T-cell (primary cell): ENCODE data around the gene C6orf47. TPM values are rescaled to one million over a fixed set of nuclear protein-coding genes. Genes with fewer than 3 reads are reported as not detected.

Experiments used
- ATAC-seq, 4 experiments: fragments of 200-7000 bp in 3 of 4; fragments of 150-1000 bp in 1 of 4; cut with Tn5 transposase; replicated peaks in 1 of 4; 1 replicate in 3 of 4; 2 replicates in 1 of 4; pipeline ENCODE4 v1.10.0; 2021; ENCODE audit warnings: moderate library complexity in 3 of 4, mild to moderate bottlenecking in 2 of 4, moderate number of reproducible peaks in 1 of 4
- CTCF ChIA-PET, 2 donors: fragments of 300-600 bp; sonication (Branson Sonifier 250); formaldehyde crosslinking; loops; one replicate each; lab custom pipeline; 2022; ENCODE audit warnings: antibody characterized with exemption in 2 of 2; lab: Charles Lee
- POLR2A ChIA-PET, 2 donors: fragments of 300-600 bp; sonication (Branson Sonifier 250); formaldehyde crosslinking; loops; one replicate each; lab custom pipeline; 2022; ENCODE audit warnings: antibody characterized with exemption in 2 of 2; lab: Charles Lee
- DNase-seq, 35 experiments: peaks; one replicate each; pipeline versions ENCODE4 v3.0.0 to v3.0.0-alpha.2; 2013 to 2023
- H3K27ac ChIP-seq: one replicate; pipeline ENCODE4 v1.5.1; 2013; ENCODE audit warnings: low read length
- H3K27me3 ChIP-seq, 2 experiments: replicated peaks in 1 of 2; 1 replicate in 1 of 2; 2 replicates in 1 of 2; pipeline versions ENCODE4 v1.6.1 to v1.7.0; 2013; ENCODE audit warnings: low read length in 1 of 2, mixed read lengths in 1 of 2; ENCODE audit not compliant: control insufficient read depth in 2 of 2, insufficient read depth in 2 of 2; ENCODE audit errors: extremely low read depth in 1 of 2
- H3K36me3 ChIP-seq, 2 donors: 1 replicate in 1 of 2; 2 replicates in 1 of 2; pipeline versions ENCODE4 v1.6.1 to v1.7.0; 2013; ENCODE audit warnings: low read length in 1 of 2; ENCODE audit not compliant: control insufficient read depth in 2 of 2, insufficient read depth in 1 of 2; ENCODE audit errors: extremely low read depth in 1 of 2
- H3K4me1 ChIP-seq, 2 experiments: 1 replicate in 1 of 2; 2 replicates in 1 of 2; pipeline versions ENCODE4 v1.6.1 to v1.7.0; 2013; ENCODE audit warnings: low read length in 2 of 2, mixed read lengths in 1 of 2; ENCODE audit not compliant: insufficient read depth in 2 of 2, control insufficient read depth in 1 of 2; ENCODE audit errors: extremely low read depth in 1 of 2
- H3K4me3 ChIP-seq, 2 donors: 1 replicate in 1 of 2; 2 replicates in 1 of 2; pipeline versions ENCODE4 v1.5.1 to v1.7.0; 2013; ENCODE audit warnings: mild to moderate bottlenecking in 2 of 2, low read length in 1 of 2, moderate library complexity in 1 of 2; ENCODE audit not compliant: control insufficient read depth in 1 of 2; ENCODE audit errors: extremely low read depth in 1 of 2
- H3K9me3 ChIP-seq: 2 replicates; pipeline ENCODE4 v1.7.0; 2013
- H3K27ac Mint-ChIP-seq, 2 donors: one replicate each; pipeline ENCODE4 v1.8.0; 2020 to 2021; ENCODE audit warnings: mild to moderate bottlenecking in 2 of 2, mixed read lengths in 2 of 2
- H3K27me3 Mint-ChIP-seq, 2 donors: one replicate each; pipeline ENCODE4 v1.8.0; 2021 to 2022; ENCODE audit warnings: mixed read lengths in 2 of 2
- H3K36me3 Mint-ChIP-seq: one replicate; pipeline ENCODE4 v1.8.0; 2021; ENCODE audit warnings: mixed read lengths
- H3K4me1 Mint-ChIP-seq, 3 donors: one replicate each; pipeline ENCODE4 v1.8.0; 2020 to 2022; ENCODE audit warnings: mixed read lengths in 3 of 3, mild to moderate bottlenecking in 1 of 3
- H3K4me3 Mint-ChIP-seq, 3 donors: one replicate each; pipeline ENCODE4 v1.8.0; 2020 to 2022; ENCODE audit warnings: mild to moderate bottlenecking in 3 of 3, mixed read lengths in 3 of 3, moderate library complexity in 3 of 3
- H3K9me3 Mint-ChIP-seq, 3 donors: one replicate each; pipeline ENCODE4 v1.8.0; 2020 to 2022; ENCODE audit warnings: mixed read lengths in 3 of 3
- WGBS: methylation state at CpG from one replicate; pipeline ENCODE4 v1.1.5; 2013; ENCODE audit warnings: missing lambda C conversion rate; ENCODE audit not compliant: insufficient coverage; 5-methylcytosine and 5-hydroxymethylcytosine counted together
- total RNA-seq, 35 experiments: library from RNA in 6 of 35; stranded (reverse) in 6 of 35; fragments of 120-200 nt in 1 of 35; gene quantifications; one replicate each; pipeline versions ENCODE4 v1.2.1 to v1.2.4 and lab custom pipeline; 2013 to 2026

The C6orf47 gene
- total RNA-seq, 5 donors from 2014 or later (not counting 1 experiment from before 2014, with no cell fraction given), result 16.3 to 36.2 (median 33.4) TPM

- peaks cover 30 to 40% (median 35%) of the 10 kb centered on the region in 3 donors for H3K4me1 Mint-ChIP-seq
- no peaks in the 10 kb centered on the region for H3K27me3 ChIP-seq
- WGBS, result no CpG with 5 or more reads among the region's 3 CpGs
- H3K27ac Mint-ChIP-seq, result peak overlapping the region; percentile 66 to 74
- no peak overlapping the region for H3K27ac ChIP-seq
- peaks cover 9 to 23% of the 10 kb centered on the region in 2 experiments for H3K4me1 ChIP-seq
- no peak overlapping the region for H3K4me3 ChIP-seq
- H3K27me3 Mint-ChIP-seq, result no peaks in the 10 kb centered on the region
- POLR2A ChIA-PET, result interaction anchor here (0.6 kb wide), 2 partner anchors 183 to 318 kb away, joined by 3 to 5 read pairs; no protein-coding TSS in a partner anchor
- ATAC-seq (no peak), DNase-seq (no peak)
- CTCF ChIA-PET, result interaction anchor here in 1 of 2 donors (0.6 kb wide), 1 partner anchor 261 kb away, joined by 3 read pairs; no protein-coding TSS in a partner anchor
- H3K4me3 Mint-ChIP-seq, result no peak overlapping the region
- no peaks in the 10 kb centered on the region for H3K9me3 Mint-ChIP-seq
- H3K9me3 ChIP-seq, result no peaks in the 10 kb centered on the region
- H3K36me3 ChIP-seq, result peaks cover 23 to 48% of the 10 kb centered on the region in 2 donors
- H3K36me3 Mint-ChIP-seq, result peaks cover 29% of the 10 kb centered on the region
These were observed 37.0 kb upstream of the C6orf47 start for GRCh38 chr6:31697555-31697954.

GRCh38 chr6:31693535-31693934 lies 33.0 kb upstream of the C6orf47 start:
- Histone ChIP-seq H3K27me3 (no peaks in the 10 kb centered on the region), H3K36me3 (peaks cover 26 to 79% of the 10 kb centered on the region in 2 donors), H3K4me1 (no peaks in the 10 kb centered on the region), H3K27ac (no peak overlapping the region), H3K4me3 (no peak overlapping the region), H3K9me3 (no peaks in the 10 kb centered on the region)
- peaks cover 48% of the 10 kb centered on the region for H3K36me3 Mint-ChIP-seq
- ChIA-PET POLR2A (no interaction called here), CTCF (interaction anchor here in 1 of 2 donors (0.5 to 0.6 kb wide), 2 partner anchors 424 to 598 kb away, joined by 3 to 4 read pairs; no protein-coding TSS in a partner anchor)
- peak overlapping the region in 1 of 2 donors; percentile 44 for H3K27ac Mint-ChIP-seq
- WGBS, result no CpG with 5 or more reads among the region's 6 CpGs
- DNase-seq (no peak), ATAC-seq (no peak)
- no peak overlapping the region for H3K4me3 Mint-ChIP-seq
- H3K9me3 Mint-ChIP-seq, result no peaks in the 10 kb centered on the region
- H3K4me1 Mint-ChIP-seq, result peaks cover 10 to 12% (median 10%) of the 10 kb centered on the region in 3 donors
- no peaks in the 10 kb centered on the region for H3K27me3 Mint-ChIP-seq

DNA sequence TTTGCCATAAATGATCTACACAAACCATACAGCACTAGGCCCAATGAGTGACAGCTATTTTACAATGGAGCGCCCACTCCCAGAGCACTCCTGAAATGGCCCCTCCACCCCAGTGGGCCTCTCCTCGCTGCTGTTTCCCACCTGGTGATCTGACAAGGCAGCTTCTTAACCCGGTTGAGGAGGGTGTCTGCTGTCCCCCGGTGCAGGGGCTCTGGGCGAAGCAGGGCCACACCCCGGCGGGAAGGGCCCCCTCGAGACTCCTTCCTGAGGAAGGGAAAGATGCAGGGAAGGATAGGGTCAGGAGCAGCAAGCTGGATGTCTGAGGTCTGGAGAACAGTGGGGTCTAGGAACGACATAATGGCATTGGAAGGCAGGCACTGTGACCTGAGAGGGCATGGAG lies 32.3 kb upstream of the C6orf47 start:
- no peak for ATAC-seq
- H3K27me3 ChIP-seq, result no peaks in the 10 kb centered on the region
- Mint-ChIP-seq H3K27me3 (no peaks in the 10 kb centered on the region), H3K27ac (peak overlapping the region in 1 of 2 donors; percentile 44), H3K4me3 (no peak overlapping the region), H3K9me3 (no peaks in the 10 kb centered on the region), H3K4me1 (peaks cover 8% of the 10 kb centered on the region in 3 donors), H3K36me3 (peaks cover 48% of the 10 kb centered on the region)
- no peak overlapping the region for H3K4me3 ChIP-seq
- WGBS, result 93% methylated on average over 9 of the region's 9 CpGs
- H3K9me3 ChIP-seq, result no peaks in the 10 kb centered on the region
- CTCF ChIA-PET, result interaction anchor here in 1 of 2 donors (0.6 kb wide), 1 partner anchor 597 kb away, joined by 4 read pairs; no protein-coding TSS in a partner anchor
- DNase-seq, result no peak
- H3K4me1 ChIP-seq, result no peaks in the 10 kb centered on the region
- peaks cover 26 to 85% of the 10 kb centered on the region in 2 donors for H3K36me3 ChIP-seq
- POLR2A ChIA-PET, result no interaction called here
- no peak overlapping the region for H3K27ac ChIP-seq

GRCh38 chr6:31692353-31692752 lies 31.8 kb upstream of the C6orf47 start:
- WGBS, result 100% methylated on average over 2 of the region's 4 CpGs
- Mint-ChIP-seq H3K9me3 (no peaks in the 10 kb centered on the region), H3K4me3 (no peak overlapping the region), H3K27me3 (no peaks in the 10 kb centered on the region), H3K4me1 (peaks cover 2 to 3% (median 2%) of the 10 kb centered on the region in 3 donors), H3K36me3 (peaks cover 47% of the 10 kb centered on the region), H3K27ac (peak overlapping the region in 1 of 2 donors; percentile 64)
- Histone ChIP-seq H3K9me3 (no peaks in the 10 kb centered on the region), H3K36me3 (peaks cover 26 to 85% of the 10 kb centered on the region in 2 donors), H3K4me1 (no peaks in the 10 kb centered on the region), H3K27ac (no peak overlapping the region), H3K27me3 (no peaks in the 10 kb centered on the region), H3K4me3 (no peak overlapping the region)
- CTCF ChIA-PET, result no interaction called here
- no peak for ATAC-seq
- DNase-seq, result no peak
- POLR2A ChIA-PET, result no interaction called here

DNA sequence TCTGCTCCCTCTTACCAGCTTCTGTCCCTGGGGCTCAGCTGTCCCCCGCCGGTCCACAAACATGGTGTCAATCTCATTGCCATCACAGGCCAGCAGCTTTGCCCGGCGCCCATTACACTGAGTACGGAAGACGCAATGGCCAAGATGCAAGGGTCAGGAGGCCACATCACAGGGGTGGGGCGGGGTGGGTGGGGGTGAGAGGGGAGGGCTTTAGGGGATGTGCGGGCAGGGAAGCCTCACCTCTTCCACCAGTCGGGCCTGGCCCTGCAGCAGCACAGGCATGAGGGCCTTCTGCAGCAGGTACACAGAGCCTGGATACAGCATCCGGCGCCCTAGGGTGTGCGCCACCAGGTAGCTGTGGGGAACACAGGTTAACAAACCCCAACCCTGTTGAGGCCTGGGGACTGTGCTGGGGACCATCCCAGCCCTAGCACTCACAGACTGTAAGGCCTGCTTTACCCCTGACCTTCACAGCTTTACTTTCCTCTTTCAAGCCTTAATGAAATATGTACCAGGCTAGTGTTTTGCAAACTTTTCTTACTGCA lies 31.1 kb upstream of the C6orf47 start:
- H3K4me1 Mint-ChIP-seq, result no peaks in the 10 kb centered on the region
- H3K4me1 ChIP-seq, result no peaks in the 10 kb centered on the region
- POLR2A ChIA-PET, result no interaction called here
- ATAC-seq (no peak), DNase-seq (no peak)
- no peaks in the 10 kb centered on the region for H3K9me3 ChIP-seq
- H3K36me3 ChIP-seq, result peaks cover 27 to 87% of the 10 kb centered on the region in 2 donors
- H3K4me3 Mint-ChIP-seq, result no peak overlapping the region
- H3K27ac ChIP-seq, result no peak overlapping the region
- 100% methylated on average over 7 of the region's 12 CpGs for WGBS
- no peaks in the 10 kb centered on the region for H3K9me3 Mint-ChIP-seq
- no peaks in the 10 kb centered on the region for H3K27me3 Mint-ChIP-seq
- H3K27me3 ChIP-seq, result no peaks in the 10 kb centered on the region
- no peak overlapping the region for H3K27ac Mint-ChIP-seq
- peaks cover 48% of the 10 kb centered on the region for H3K36me3 Mint-ChIP-seq
- CTCF ChIA-PET, result no interaction called here
- H3K4me3 ChIP-seq, result no peak overlapping the region

GRCh38 chr6:31691078-31691463 lies 30.5 kb upstream of the C6orf47 start:
- Mint-ChIP-seq H3K36me3 (peaks cover 54% of the 10 kb centered on the region), H3K27ac (no peak overlapping the region), H3K9me3 (no peaks in the 10 kb centered on the region), H3K4me3 (no peak overlapping the region), H3K4me1 (no peaks in the 10 kb centered on the region), H3K27me3 (no peaks in the 10 kb centered on the region)
- Histone ChIP-seq H3K27me3 (no peaks in the 10 kb centered on the region), H3K9me3 (no peaks in the 10 kb centered on the region), H3K4me1 (no peaks in the 10 kb centered on the region), H3K4me3 (no peak overlapping the region), H3K27ac (no peak overlapping the region), H3K36me3 (peaks cover 25 to 87% of the 10 kb centered on the region in 2 donors)
- ATAC-seq (no peak), DNase-seq (no peak)
- CTCF ChIA-PET, result interaction anchor here (0.5 to 1.0 kb wide), 4 partner anchors 11 to 431 kb away, joined by 3 to 5 read pairs (median 3); no protein-coding TSS in a partner anchor
- POLR2A ChIA-PET, result interaction anchor here (0.5 to 0.6 kb wide), 3 partner anchors 162 to 1185 kb away, joined by 3 to 6 read pairs (median 4); no protein-coding TSS in a partner anchor
- WGBS, result 95% methylated on average over 3 of the region's 6 CpGs
